AG10803 (cell line): ENCODE data around the gene KDM4C.
"Not testable (repeated sequence)": the region's sequence is repeated elsewhere in the genome, so short reads cannot be mapped to it uniquely, and the experiment has no call there.

Source experiments
- DNase-seq: peaks from one replicate; pipeline ENCODE4 v3.0.0; 2010; ENCODE audit warnings: low read depth
- H3K4me3 ChIP-seq: 2 replicates; pipeline ENCODE4 v1.5.1; 2011; ENCODE audit warnings: mild to moderate bottlenecking, low read length, control low read depth
- CTCF ChIP-seq: conservative IDR thresholded peaks from 2 replicates; pipeline ENCODE4 v1.5.1; 2011; ENCODE audit warnings: mild to moderate bottlenecking, low read length, control low read depth, inconsistent platforms

KDM4C gene

GRCh38 chr9:6787793-6788161, 30.0 kb downstream of the KDM4C start:
- DNase-seq = no peak
- no peak for TF ChIP-seq CTCF
- no peak overlapping the region for H3K4me3 ChIP-seq

GRCh38 chr9:6788162-6789016, 30.6 kb downstream of the KDM4C start:
- H3K4me3 ChIP-seq = no peak overlapping the region
- DNase-seq = peak; percentile 47
- TF ChIP-seq CTCF = no peak

- not testable (repeated sequence) for DNase-seq
Measured at GRCh38 chr9:6789017-6789338, 31.2 kb downstream of the KDM4C start.

GRCh38 chr9:6790866-6791265, 33.1 kb downstream of the KDM4C start:
- no peak overlapping the region for H3K4me3 ChIP-seq
- TF ChIP-seq CTCF = no peak
- DNase-seq = no peak

More at GRCh38 chr9:6789017-6789338, 31.2 kb downstream of the KDM4C start:
- H3K4me3 ChIP-seq = not testable (repeated sequence)

GRCh38 chr9:6793203-6793602, 35.4 kb downstream of the KDM4C start:
- no peak for TF ChIP-seq CTCF
- no peak overlapping the region for H3K4me3 ChIP-seq
- DNase-seq = no peak

- TF ChIP-seq CTCF = no peak
- H3K4me3 ChIP-seq = no peak overlapping the region
- DNase-seq = no peak
Measured at GRCh38 chr9:6794936-6795335, 37.2 kb downstream of the KDM4C start.

GRCh38 chr9:6802926-6803325, 45.2 kb downstream of the KDM4C start:
- TF ChIP-seq CTCF = no peak
- H3K4me3 ChIP-seq = no peak overlapping the region
- no peak for DNase-seq
